KOPT-K1 (cell line): ENCODE data around the gene TIMM17B.
"Not testable (repeated sequence)": the region's sequence is repeated elsewhere in the genome, so short reads cannot be mapped to it uniquely, and the experiment has no call there.

ENCODE experiments used
- H3K27ac ChIP-seq: fragments of 200-600 bp; sonication (generic); 2 replicates; pipeline ENCODE4 v1.5.1; 2016; ENCODE audit warnings: antibody characterized with exemption, mild to moderate bottlenecking, low read depth, low read length; ENCODE audit not compliant: poor library complexity, severe bottlenecking
- H3K36me3 ChIP-seq: fragments of 200-600 bp; sonication (generic); 2 replicates; pipeline ENCODE4 v1.5.1; 2017; ENCODE audit warnings: antibody characterized with exemption, mild to moderate bottlenecking, low read length, moderate library complexity; ENCODE audit not compliant: insufficient read depth
- H3K9me3 ChIP-seq: fragments of 200-600 bp; sonication (generic); 2 replicates; pipeline ENCODE4 v1.5.1; 2017; ENCODE audit warnings: antibody characterized with exemption, low read length, mild to moderate bottlenecking; ENCODE audit not compliant: insufficient read depth, poor library complexity, severe bottlenecking

TIMM17B gene

GRCh38 chrX:48892896-48893295 lies 4.7 kb downstream of the TIMM17B start:
- Histone ChIP-seq H3K27ac (no peak overlapping the region), H3K36me3 (peaks cover 19% of the 10 kb centered on the region), H3K9me3 (no peaks in the 10 kb centered on the region)

- Histone ChIP-seq H3K36me3 (peaks cover 19% of the 10 kb centered on the region), H3K27ac (no peak overlapping the region), H3K9me3 (no peaks in the 10 kb centered on the region)
These were observed 5.9 kb downstream of the TIMM17B start for GRCh38 chrX:48891402-48892288.

DNA sequence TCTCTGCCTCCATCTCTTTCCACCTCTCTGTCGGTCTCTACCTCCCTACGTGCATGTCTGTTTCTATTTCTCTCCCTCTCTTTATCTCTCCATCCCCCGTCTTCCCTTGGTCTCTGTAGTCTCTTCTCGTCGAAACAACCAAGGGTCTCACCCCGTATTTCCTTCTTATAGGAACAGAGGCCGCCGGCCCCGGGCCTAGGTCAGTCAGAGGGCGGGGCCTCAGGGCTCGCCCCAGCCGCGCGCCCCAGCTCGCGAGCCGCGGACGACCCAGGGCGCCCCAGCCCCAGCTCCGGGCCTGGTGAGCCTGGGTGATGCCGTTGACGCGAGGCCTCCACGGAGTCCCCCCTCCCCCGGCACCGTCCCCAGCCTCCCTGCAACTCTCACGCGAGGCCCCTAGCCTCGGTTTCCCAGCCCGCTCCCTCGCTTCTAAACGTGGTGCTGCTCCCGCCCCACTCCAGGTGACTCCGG lies 6.6 kb downstream of the TIMM17B start:
- no peaks in the 10 kb centered on the region for H3K9me3 ChIP-seq
- peaks cover 19% of the 10 kb centered on the region for H3K36me3 ChIP-seq
- no peak overlapping the region for H3K27ac ChIP-seq

- no peak overlapping the region for H3K27ac ChIP-seq
- H3K36me3 ChIP-seq = peaks cover 19% of the 10 kb centered on the region
- H3K9me3 ChIP-seq = no peaks in the 10 kb centered on the region
These were observed 7.2 kb downstream of the TIMM17B start for GRCh38 chrX:48890296-48890925.

DNA sequence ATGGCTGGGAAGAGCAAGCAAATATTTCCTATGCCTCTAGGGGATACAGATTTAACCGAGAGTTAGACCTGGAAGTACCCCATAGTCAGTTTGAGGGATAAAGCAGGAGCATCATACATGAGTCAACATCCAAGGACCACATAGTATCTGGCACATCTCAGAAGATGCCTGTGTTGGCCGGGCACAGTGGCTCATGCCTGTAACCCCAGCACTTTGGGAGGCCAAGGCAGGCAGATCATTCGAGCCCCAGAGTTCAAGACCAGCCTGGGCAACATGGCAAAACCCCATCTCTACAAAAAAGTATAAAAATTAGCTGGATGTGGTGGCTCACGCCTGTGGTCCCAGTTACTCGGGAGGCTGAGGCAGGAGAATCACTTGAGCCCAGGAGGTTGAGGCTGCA lies 11.0 kb downstream of the TIMM17B start:
- H3K27ac ChIP-seq, H3K36me3 ChIP-seq, H3K9me3 ChIP-seq: not testable (repeated sequence)

DNA sequence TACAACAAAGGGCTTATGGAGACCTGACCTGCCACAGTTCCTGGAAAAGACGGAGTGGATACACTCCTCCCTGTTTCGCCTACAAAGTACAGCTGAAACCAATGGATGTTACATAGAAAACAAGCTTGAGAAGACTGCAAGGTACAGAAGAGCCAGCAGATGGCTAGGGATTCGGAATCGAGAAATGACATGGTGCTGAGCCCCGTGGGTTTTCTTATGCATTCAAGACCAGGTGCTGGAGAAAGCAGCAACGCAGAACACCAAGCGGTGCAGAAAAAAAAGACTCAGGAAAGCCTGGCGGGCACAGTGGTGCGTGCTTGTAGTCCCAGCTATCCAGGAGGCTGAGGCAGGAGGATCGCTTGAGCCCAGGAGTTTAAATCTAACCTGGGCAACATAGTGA lies 13.8 kb downstream of the TIMM17B start:
- Histone ChIP-seq H3K27ac (no peak overlapping the region), H3K36me3 (no peaks in the 10 kb centered on the region), H3K9me3 (no peaks in the 10 kb centered on the region)

DNA sequence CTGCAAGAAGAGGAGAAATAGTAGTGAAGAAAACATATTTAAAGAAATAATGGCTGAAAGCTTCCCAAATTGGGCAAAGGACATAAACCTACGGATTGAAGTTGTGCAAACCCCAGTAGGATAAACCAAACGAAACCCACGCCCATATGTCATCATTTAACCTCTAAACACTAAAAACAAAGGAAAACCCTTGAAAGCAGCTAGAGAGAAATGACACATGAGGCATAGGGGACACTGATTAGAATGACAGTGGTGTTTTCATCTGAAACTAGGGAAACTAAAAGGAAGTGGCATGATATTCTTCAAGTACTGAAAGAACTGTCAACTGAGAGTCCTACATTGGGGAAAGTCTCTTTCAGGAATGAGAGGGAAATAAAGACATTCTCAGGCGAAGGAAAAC lies 20.6 kb downstream of the TIMM17B start:
- H3K36me3 ChIP-seq, H3K9me3 ChIP-seq, H3K27ac ChIP-seq: not testable (repeated sequence)

GRCh38 chrX:48872017-48872416 lies 25.6 kb downstream of the TIMM17B start:
- not testable (repeated sequence) for H3K36me3 ChIP-seq, H3K9me3 ChIP-seq, H3K27ac ChIP-seq

GRCh38 chrX:48864210-48864609 lies 33.4 kb downstream of the TIMM17B start:
- no peak overlapping the region for H3K27ac ChIP-seq
- H3K36me3 ChIP-seq = no peaks in the 10 kb centered on the region
- no peaks in the 10 kb centered on the region for H3K9me3 ChIP-seq

- Histone ChIP-seq H3K36me3 (no peaks in the 10 kb centered on the region), H3K9me3 (peaks cover 19% of the 10 kb centered on the region), H3K27ac (no peak overlapping the region)
These were observed 42.7 kb downstream of the TIMM17B start for GRCh38 chrX:48854898-48855297.

GRCh38 chrX:48854121-48854804 lies 43.3 kb downstream of the TIMM17B start:
- not testable (repeated sequence) for H3K36me3 ChIP-seq, H3K27ac ChIP-seq
- peaks cover 19% of the 10 kb centered on the region for H3K9me3 ChIP-seq

DNA sequence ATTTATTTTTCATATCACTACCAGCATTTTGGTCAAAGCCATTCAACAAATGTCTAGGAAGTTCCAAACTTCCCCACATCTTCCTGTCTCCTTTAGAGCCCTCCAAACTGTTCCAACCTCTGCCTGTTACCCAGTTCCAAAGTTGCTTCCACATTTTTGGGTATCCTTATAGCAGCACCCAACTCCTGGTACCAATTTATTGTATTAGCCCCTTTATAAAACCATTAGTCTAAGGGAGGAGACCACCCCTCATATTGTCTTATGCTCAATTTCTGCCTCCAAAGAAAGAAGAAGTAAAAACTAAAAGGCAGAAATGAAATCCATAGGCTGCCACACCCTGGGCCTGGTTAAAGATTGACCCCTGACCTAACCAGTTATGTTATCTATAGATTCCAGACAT lies 44.1 kb downstream of the TIMM17B start:
- not testable (repeated sequence) for H3K27ac ChIP-seq, H3K36me3 ChIP-seq
- peaks cover 19% of the 10 kb centered on the region for H3K9me3 ChIP-seq

- no peaks in the 10 kb centered on the region for H3K36me3 ChIP-seq
- peaks cover 19% of the 10 kb centered on the region for H3K9me3 ChIP-seq
- H3K27ac ChIP-seq = no peak overlapping the region
These were observed 44.7 kb downstream of the TIMM17B start for GRCh38 chrX:48852857-48853256.

DNA sequence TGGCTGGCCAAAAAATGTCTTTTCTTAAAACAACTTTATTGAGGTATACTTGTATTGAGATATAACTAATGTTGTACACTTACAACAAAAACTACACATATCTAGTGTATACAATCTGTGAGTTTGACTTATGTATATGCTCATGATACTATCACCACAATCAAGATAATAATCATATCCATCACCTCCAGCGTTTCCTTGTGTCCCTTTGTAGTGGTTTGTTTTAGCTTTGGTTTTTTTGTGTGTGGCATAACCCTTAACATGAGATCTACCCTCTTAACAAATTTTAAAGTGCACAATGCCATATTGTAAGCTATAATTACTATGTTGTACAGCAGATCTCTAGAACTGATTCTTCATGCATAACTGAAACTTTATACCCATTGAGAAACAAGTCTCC lies 48.7 kb downstream of the TIMM17B start:
- Histone ChIP-seq H3K27ac (no peak overlapping the region), H3K9me3 (peaks cover 18% of the 10 kb centered on the region), H3K36me3 (no peaks in the 10 kb centered on the region)
